ENCODE results near the gene ZNF275. TPM values are rescaled to one million over a fixed set of nuclear protein-coding genes. Genes with fewer than 3 reads are reported as not detected.

ZNF275 gene
- total RNA-seq, 3 donors from 2014 or later: 8.3 to 13.3 (median 12.8) TPM

GRCh38 chrX:153306527-153307115, 27.3 kb upstream of the ZNF275 start:
- Histone ChIP-seq H3K27me3 (peaks cover 0 to 73% of the 10 kb centered on the region in 2 donors), H3K27ac (no peak overlapping the region), H3K4me3 (no peak overlapping the region), H3K9me3 (no peaks in the 10 kb centered on the region), H3K36me3 (no peaks in the 10 kb centered on the region), H3K4me1 (no peaks in the 10 kb centered on the region)
- DNase-seq (ENCODE audit: low spot score in 2 of 2): no peak
- intact Hi-C loops (cut with DNase I; ENCODE audit: low total_unique reads): no loop called here
- TF ChIP-seq POLR2A (IDR thresholded peaks at IDR 0.05) (no peak), CTCF (IDR thresholded peaks at IDR 0.05) (no peak), POLR2AphosphoS5 (IDR thresholded peaks at IDR 0.05) (no peak)

- Histone ChIP-seq H3K36me3 (no peaks in the 10 kb centered on the region), H3K27me3 (peaks cover 0 to 77% of the 10 kb centered on the region in 2 donors), H3K4me3 (no peak overlapping the region), H3K9me3 (no peaks in the 10 kb centered on the region), H3K27ac (no peak overlapping the region), H3K4me1 (no peaks in the 10 kb centered on the region)
- no peak for DNase-seq (ENCODE audit: low spot score in 2 of 2)
- TF ChIP-seq POLR2AphosphoS5 (IDR thresholded peaks at IDR 0.05) (no peak), POLR2A (IDR thresholded peaks at IDR 0.05) (no peak), CTCF (IDR thresholded peaks at IDR 0.05) (no peak)
- intact Hi-C loops (cut with DNase I; ENCODE audit: low total_unique reads): no loop called here
These were observed 26.4 kb upstream of the ZNF275 start for GRCh38 chrX:153307276-153308178.

DNA sequence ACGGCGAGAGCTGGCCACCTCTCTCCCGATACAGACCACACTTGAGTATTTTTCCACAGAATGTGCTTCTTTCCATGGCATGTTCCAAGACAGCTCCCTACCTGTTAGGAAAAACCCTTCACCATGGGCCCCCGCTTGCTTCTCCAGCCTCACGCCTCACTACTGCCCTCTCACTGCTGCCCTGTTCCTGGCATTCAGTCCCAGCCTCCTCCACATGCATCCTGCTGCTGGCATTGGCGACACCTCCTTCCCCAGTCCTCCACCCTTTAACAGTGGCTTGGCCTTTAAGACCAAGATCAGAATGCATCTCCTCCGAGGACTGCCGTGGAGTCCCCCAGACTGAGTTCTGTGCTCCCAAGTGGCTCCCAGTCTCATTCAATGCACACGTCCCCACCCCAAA, 23.1 kb upstream of the ZNF275 start:
- Histone ChIP-seq H3K9me3 (no peaks in the 10 kb centered on the region), H3K27ac (no peak overlapping the region), H3K4me1 (no peaks in the 10 kb centered on the region), H3K27me3 (peaks cover 0 to 57% of the 10 kb centered on the region in 2 donors), H3K36me3 (no peaks in the 10 kb centered on the region), H3K4me3 (no peak overlapping the region)
- no peak for DNase-seq (ENCODE audit: low spot score in 2 of 2)
- intact Hi-C loops (cut with DNase I; ENCODE audit: low total_unique reads): no loop called here
- TF ChIP-seq POLR2AphosphoS5 (IDR thresholded peaks at IDR 0.05) (no peak), POLR2A (IDR thresholded peaks at IDR 0.05) (no peak), CTCF (IDR thresholded peaks at IDR 0.05) (no peak)

- Histone ChIP-seq H3K4me1 (no peaks in the 10 kb centered on the region), H3K9me3 (no peaks in the 10 kb centered on the region), H3K36me3 (no peaks in the 10 kb centered on the region), H3K27ac (no peak overlapping the region), H3K27me3 (peaks cover 0 to 45% of the 10 kb centered on the region in 2 donors), H3K4me3 (no peak overlapping the region)
- intact Hi-C loops (cut with DNase I; ENCODE audit: low total_unique reads): no loop called here
- no peak for DNase-seq (ENCODE audit: low spot score in 2 of 2)
- TF ChIP-seq POLR2AphosphoS5 (IDR thresholded peaks at IDR 0.05) (no peak), POLR2A (IDR thresholded peaks at IDR 0.05) (no peak), CTCF (IDR thresholded peaks at IDR 0.05) (no peak)
These were observed 21.9 kb upstream of the ZNF275 start for GRCh38 chrX:153312041-153312440.

- no peak for DNase-seq (ENCODE audit: low spot score in 2 of 2)
- no peak for TF ChIP-seq POLR2A (IDR thresholded peaks at IDR 0.05)
- TF ChIP-seq POLR2AphosphoS5 (IDR thresholded peaks at IDR 0.05): no peak
- no peak for TF ChIP-seq CTCF (IDR thresholded peaks at IDR 0.05)
- Histone ChIP-seq H3K27ac (no peak overlapping the region), H3K4me3 (no peak overlapping the region), H3K36me3 (no peaks in the 10 kb centered on the region), H3K27me3 (peaks cover 0 to 39% of the 10 kb centered on the region in 2 donors), H3K9me3 (no peaks in the 10 kb centered on the region), H3K4me1 (no peaks in the 10 kb centered on the region)
- intact Hi-C loops (cut with DNase I; ENCODE audit: low total_unique reads): no loop called here
These were observed 21.1 kb upstream of the ZNF275 start for GRCh38 chrX:153312842-153313241.

Data from breast epithelium (tissue), 4 donors.